Right lobe of liver (tissue), 4 donors: ENCODE measurements around the gene ERC1.

ENCODE experiments used
- POLR2A ChIP-seq: fragments of 450-650 bp; IDR thresholded peaks from one replicate; pipeline ENCODE4 v1.6.1; 2017; ENCODE audit warnings: antibody characterized with exemption, mild to moderate bottlenecking
- TF ChIP-seq, protein P1 (sequence below), 4 donors: fragments of 200-600 bp in 3 of 4; fragments of 450-650 bp in 1 of 4; IDR thresholded peaks; one replicate each; pipeline versions ENCODE4 v1.5.1 to v1.8.0; 2016 to 2022; ENCODE audit warnings: antibody characterized with exemption in 4 of 4, mild to moderate bottlenecking in 2 of 4
- donor health status: DM: no; HTN: no; CAD: no.
- donor health status: DM: no; HTN: no; CAD: no.
- donor health status: DM: no; HTN: yes; CAD: no.

DNA sequence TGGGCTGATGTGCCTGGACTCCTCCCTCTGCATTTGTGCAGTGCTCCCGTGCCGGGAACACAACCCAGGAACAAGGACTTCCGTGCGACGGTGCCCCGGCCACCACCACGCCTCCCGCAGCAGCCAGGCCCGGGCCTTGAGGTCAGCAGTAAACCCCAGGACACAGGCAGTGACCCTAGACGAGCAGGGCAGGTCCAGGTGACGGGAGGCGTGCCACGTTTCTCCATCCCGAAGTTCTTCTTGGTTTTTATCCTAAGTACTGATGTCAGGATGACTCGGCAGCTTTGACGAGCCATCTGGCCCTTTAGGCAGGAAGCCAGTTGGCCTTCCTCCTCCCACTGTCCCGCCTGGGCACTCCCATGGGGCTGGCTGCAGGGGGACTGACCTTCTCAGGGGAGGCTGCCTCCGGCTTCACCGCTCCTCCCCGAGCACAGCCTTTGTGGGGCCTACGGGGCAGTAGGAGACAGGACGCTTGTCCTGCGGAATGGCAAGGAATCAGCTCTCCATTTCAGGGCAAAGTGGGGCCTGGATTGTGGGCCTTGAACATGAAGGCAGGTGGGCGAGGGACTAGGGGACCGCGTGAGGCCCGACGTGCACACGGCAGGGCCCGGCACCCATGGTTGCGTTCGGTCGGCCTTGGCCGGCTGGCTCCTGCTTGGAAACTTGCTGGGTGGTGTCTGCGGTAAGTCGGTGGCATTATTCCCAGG, 509.2 kb downstream of the ERC1 start:
- TF ChIP-seq, protein P1, sequence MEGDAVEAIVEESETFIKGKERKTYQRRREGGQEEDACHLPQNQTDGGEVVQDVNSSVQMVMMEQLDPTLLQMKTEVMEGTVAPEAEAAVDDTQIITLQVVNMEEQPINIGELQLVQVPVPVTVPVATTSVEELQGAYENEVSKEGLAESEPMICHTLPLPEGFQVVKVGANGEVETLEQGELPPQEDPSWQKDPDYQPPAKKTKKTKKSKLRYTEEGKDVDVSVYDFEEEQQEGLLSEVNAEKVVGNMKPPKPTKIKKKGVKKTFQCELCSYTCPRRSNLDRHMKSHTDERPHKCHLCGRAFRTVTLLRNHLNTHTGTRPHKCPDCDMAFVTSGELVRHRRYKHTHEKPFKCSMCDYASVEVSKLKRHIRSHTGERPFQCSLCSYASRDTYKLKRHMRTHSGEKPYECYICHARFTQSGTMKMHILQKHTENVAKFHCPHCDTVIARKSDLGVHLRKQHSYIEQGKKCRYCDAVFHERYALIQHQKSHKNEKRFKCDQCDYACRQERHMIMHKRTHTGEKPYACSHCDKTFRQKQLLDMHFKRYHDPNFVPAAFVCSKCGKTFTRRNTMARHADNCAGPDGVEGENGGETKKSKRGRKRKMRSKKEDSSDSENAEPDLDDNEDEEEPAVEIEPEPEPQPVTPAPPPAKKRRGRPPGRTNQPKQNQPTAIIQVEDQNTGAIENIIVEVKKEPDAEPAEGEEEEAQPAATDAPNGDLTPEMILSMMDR (IDR thresholded peaks at IDR 0.05), result no peak
- no peak for TF ChIP-seq POLR2A
